IMR-90 (cell line): Measurements from ENCODE around the gene STX5. TPM values are rescaled to one million over a fixed set of nuclear protein-coding genes. Genes with fewer than 3 reads are reported as not detected.
A peak's percentile ranks its signal among the peaks of the same experiment; 100 is the strongest.

Experiments
- ATAC-seq: fragments of 200-7000 bp; cut with Tn5 transposase; 2 replicates; pipeline ENCODE4 v1.9.1; 2020; ENCODE audit warnings: low read depth, mild to moderate bottlenecking, moderate library complexity
- BruUV-seq: library from RNA; stranded (reverse); fragments of 400-500 nt; replicated peaks from 2 replicates; lab custom pipeline; 2021; lab: Mats Ljungman, UMichigan
- CTCF ChIA-PET: fragments of 300-600 bp; formaldehyde crosslinking; extraction: SDS; loops from one replicate; lab custom pipeline; 2021; ENCODE audit warnings: antibody characterized with exemption; lab: Yijun Ruan, JAX
- POLR2A ChIA-PET: fragments of 300-600 bp; sonication (Branson Sonifier 250); formaldehyde crosslinking; loops from one replicate; lab custom pipeline; 2022; ENCODE audit warnings: antibody characterized with exemption; ENCODE audit not compliant: unreplicated experiment; lab: Charles Lee
- DNase-seq: peaks from one replicate; pipeline ENCODE4 v3.0.0; 2013
- H2AFZ ChIP-seq: replicated peaks from 2 replicates; pipeline ENCODE3; 2013; ENCODE audit warnings: low read length, mild to moderate bottlenecking; ENCODE audit not compliant: poor library complexity
- H2AK5ac ChIP-seq: 2 replicates; pipeline ENCODE4 v1.6.1; 2013; ENCODE audit warnings: low read depth, low read length, inconsistent platforms
- H2AK9ac ChIP-seq: replicated peaks from 2 replicates; pipeline ENCODE3; 2013; ENCODE audit warnings: mild to moderate bottlenecking, low read depth, low read length, moderate library complexity; ENCODE audit not compliant: poor library complexity
- H2BK120ac ChIP-seq: 2 replicates; pipeline ENCODE4 v1.6.1; 2013; ENCODE audit warnings: low read depth, low read length, inconsistent platforms
- H2BK15ac ChIP-seq: 3 replicates; pipeline ENCODE4 v1.6.1; 2013; ENCODE audit warnings: low read depth, low read length, inconsistent platforms
- H2BK20ac ChIP-seq: 2 replicates; pipeline ENCODE4 v1.6.1; 2013; ENCODE audit warnings: low read depth, mild to moderate bottlenecking, inconsistent platforms, low read length, moderate library complexity
- H2BK5ac ChIP-seq: 2 replicates; pipeline ENCODE4 v1.6.1; 2013; ENCODE audit warnings: mild to moderate bottlenecking, low read depth, low read length, inconsistent platforms; ENCODE audit not compliant: poor library complexity, severe bottlenecking
- H3K14ac ChIP-seq: replicated peaks from 2 replicates; pipeline ENCODE4 v1.6.1; 2013; ENCODE audit warnings: low read depth, low read length, inconsistent platforms
- H3K18ac ChIP-seq: 2 replicates; pipeline ENCODE4 v1.6.1; 2013; ENCODE audit warnings: low read depth, low read length, control low read depth
- H3K23ac ChIP-seq: 2 replicates; pipeline ENCODE4 v1.6.1; 2013; ENCODE audit warnings: low read depth, low read length, inconsistent platforms
- H3K27ac ChIP-seq: 2 replicates; pipeline ENCODE4 v1.5.1; 2013; ENCODE audit warnings: mild to moderate bottlenecking, control low read depth, low read length; ENCODE audit not compliant: insufficient read depth
- H3K27me3 ChIP-seq: 2 replicates; pipeline ENCODE4 v1.6.1; 2013; ENCODE audit warnings: low read length; ENCODE audit not compliant: control insufficient read depth, insufficient read depth
- H3K36me3 ChIP-seq: 2 replicates; pipeline ENCODE4 v1.6.1; 2013; ENCODE audit warnings: low read length, mixed read lengths; ENCODE audit not compliant: control insufficient read depth, insufficient read depth
- H3K4ac ChIP-seq: 2 replicates; pipeline ENCODE4 v1.6.1; 2013; ENCODE audit warnings: low read depth, low read length, inconsistent platforms
- H3K4me1 ChIP-seq: 2 replicates; pipeline ENCODE4 v1.6.1; 2013; ENCODE audit warnings: low read length, mixed read lengths; ENCODE audit not compliant: control insufficient read depth, insufficient read depth
- H3K4me2 ChIP-seq: 2 replicates; pipeline ENCODE4 v1.6.1; 2013; ENCODE audit warnings: low read depth, mild to moderate bottlenecking, control low read depth, low read length, moderate library complexity
- H3K4me3 ChIP-seq: 2 replicates; pipeline ENCODE4 v1.5.1; 2013; ENCODE audit warnings: low read depth, mild to moderate bottlenecking, control low read depth, low read length, moderate library complexity; ENCODE audit not compliant: insufficient read depth
- H3K56ac ChIP-seq: 2 replicates; pipeline ENCODE4 v1.6.1; 2013; ENCODE audit warnings: low read length, inconsistent platforms; ENCODE audit not compliant: insufficient read depth; ENCODE audit errors: extremely low read depth
- H3K79me1 ChIP-seq, 2 experiments: 2 replicates each; pipeline ENCODE4 v1.6.1; 2013; ENCODE audit warnings: low read length in 2 of 2, inconsistent platforms in 1 of 2, low read depth in 1 of 2
- H3K9ac ChIP-seq: 2 replicates; pipeline ENCODE4 v1.6.1; 2013; ENCODE audit warnings: low read depth, low read length, control low read depth
- H3K9me1 ChIP-seq: 2 replicates; pipeline ENCODE4 v1.6.1; 2013; ENCODE audit warnings: low read length, inconsistent platforms; ENCODE audit not compliant: insufficient read depth
- H3K9me3 ChIP-seq: 2 replicates; pipeline ENCODE4 v1.6.1; 2013; ENCODE audit warnings: low read length; ENCODE audit not compliant: control insufficient read depth, insufficient read depth
- H4K20me1 ChIP-seq: 2 replicates; pipeline ENCODE4 v1.6.1; 2013; ENCODE audit warnings: low read length, inconsistent platforms; ENCODE audit not compliant: insufficient read depth
- H4K5ac ChIP-seq: 2 replicates; pipeline ENCODE4 v1.6.1; 2013; ENCODE audit warnings: mild to moderate bottlenecking, low read depth, low read length, control low read depth
- H4K8ac ChIP-seq, 2 experiments: 2 replicates each; pipeline ENCODE4 v1.6.1; 2013; ENCODE audit warnings: low read depth in 2 of 2, low read length in 2 of 2, control low read depth in 1 of 2, inconsistent platforms in 1 of 2
- H4K91ac ChIP-seq: 2 replicates; pipeline ENCODE4 v1.6.1; 2013; ENCODE audit warnings: low read depth, low read length, inconsistent platforms; ENCODE audit not compliant: insufficient read depth
- BHLHE40 ChIP-seq: fragments of 150-350 bp; IDR thresholded peaks from 2 replicates; pipeline ENCODE4 v1.6.1; 2016; ENCODE audit warnings: mild to moderate bottlenecking, low read depth, low read length
- CHD1 ChIP-seq: IDR thresholded peaks from 2 replicates; pipeline ENCODE4 v1.6.1; 2012; ENCODE audit warnings: low read depth, low read length, improper control_type of control experiment
- POLR2A ChIP-seq: IDR thresholded peaks from 2 replicates; pipeline ENCODE4 v1.6.1; 2012; ENCODE audit warnings: mild to moderate bottlenecking, low read depth, low read length
- RCOR1 ChIP-seq: IDR thresholded peaks from 2 replicates; pipeline ENCODE4 v1.6.1; 2012; ENCODE audit warnings: mild to moderate bottlenecking, low read length, improper control_type of control experiment; ENCODE audit not compliant: insufficient replicate concordance
- SMC3 ChIP-seq: fragments of 150-350 bp; IDR thresholded peaks from 2 replicates; pipeline ENCODE4 v1.6.1; 2016; ENCODE audit warnings: low read depth, mild to moderate bottlenecking, antibody characterized with exemption, low read length, moderate library complexity
- WGBS, 2 experiments: methylation state at CpG; one replicate each; pipeline versions ENCODE4 v1.1.5 to v1.1.7; 2013; ENCODE audit warnings: missing lambda C conversion rate in 2 of 2; ENCODE audit not compliant: insufficient read length in 1 of 2; ENCODE audit errors: extremely low coverage in 2 of 2; 5-methylcytosine and 5-hydroxymethylcytosine counted together
- dilution Hi-C: fragments of 300-500 bp; cut with HindIII; formaldehyde crosslinking; loops from one replicate; pipeline ENCODE4 v1.14.3; 2018; ENCODE audit warnings: low sequenced_read_pairs; ENCODE audit not compliant: unreplicated experiment
- in situ Hi-C: fragments of 300-500 bp; cut with MboI; formaldehyde crosslinking; loops from 3 replicates; pipeline ENCODE4 v1.14.3; 2019; ENCODE audit warnings: low sequenced_read_pairs, inconsistent platforms, mixed read lengths
- intact Hi-C: fragments of 100-400 bp; cut with micrococcal nuclease; formaldehyde crosslinking; loops from 2 replicates; pipeline ENCODE4 v1.10.0; 2022
- polyA plus RNA-seq, 3 experiments: library from polyadenylated mRNA; depleted of rRNA; stranded (reverse); fragments of >200 nt; gene quantifications; 2 replicates each; pipeline ENCODE4 v1.2.3, GENCODE V29; 2012; ENCODE audit warnings: low replicate concordance in 1 of 3
- total RNA-seq: library from RNA; depleted of rRNA; stranded (reverse); fragments of >200 nt; gene quantifications from 2 replicates; pipeline ENCODE4 v1.2.3, GENCODE V29; 2012
- TF ChIP-seq, protein P1 (sequence below): conservative IDR thresholded peaks from 2 replicates; pipeline ENCODE4 v1.5.1; 2012; ENCODE audit warnings: mild to moderate bottlenecking, low read depth, low read length, improper control_type of control experiment

The STX5 gene
- total and polyA plus RNA-seq, 2 of the 4 experiments (the other 2 are of a cell fraction) = 43.1 to 49.5 TPM

DNA sequence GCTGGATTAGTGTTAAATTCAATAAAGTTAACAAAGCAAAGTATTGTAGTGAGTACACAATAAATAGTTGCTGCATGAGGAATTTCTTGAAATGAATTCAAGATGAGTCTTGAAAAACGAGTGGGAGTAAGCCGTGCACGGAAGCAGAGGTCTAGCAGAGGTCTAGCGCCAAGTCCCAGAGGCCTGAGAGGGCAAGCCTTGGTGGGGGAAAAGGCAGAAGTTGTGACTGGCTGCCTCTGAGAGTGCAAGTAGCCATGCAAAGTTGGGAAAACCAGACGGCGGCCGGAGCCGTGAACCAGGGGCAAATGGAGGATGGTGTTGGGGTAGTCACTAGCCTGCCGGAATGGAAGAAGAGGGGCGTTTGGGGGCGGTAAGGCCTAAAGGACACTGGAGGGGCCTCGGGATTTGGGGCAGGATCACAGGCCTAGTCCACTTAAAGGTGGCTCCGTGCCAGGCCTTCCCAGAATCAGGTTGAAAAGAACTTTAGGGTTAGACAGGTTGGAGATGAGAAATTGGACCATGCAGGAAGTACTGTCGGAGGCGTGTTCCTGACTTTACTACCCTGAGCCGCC is 48.5 kb upstream of the STX5 start:
- CTCF ChIA-PET = interaction anchor here (1.7 to 1.9 kb wide), 3 partner anchors 17 to 94 kb away, joined by 6 to 7 read pairs (median 7); no protein-coding TSS in a partner anchor
- peaks cover 22% of the 10 kb centered on the region for H3K4me1 ChIP-seq
- H2BK20ac ChIP-seq = peak overlapping the region; percentile 87; the same call in 1 of the 2 replicates
- peak overlapping the region; percentile 85 for H3K56ac ChIP-seq
- H2BK120ac ChIP-seq = peak overlapping the region; percentile 94
- H3K27ac ChIP-seq = peak overlapping the region; percentile 98
- H3K79me1 ChIP-seq = peaks cover 16 to 53% of the 10 kb centered on the region in 2 experiments; a peak in 3 of 4 replicates
- peaks cover 32% of the 10 kb centered on the region for H3K36me3 ChIP-seq
- TF ChIP-seq SMC3 (no peak), POLR2A (no peak), CHD1 (no peak), RCOR1 (no peak), BHLHE40 (peak; percentile 45; the same call in 1 of the 2 replicates)
- TF ChIP-seq, protein P1, sequence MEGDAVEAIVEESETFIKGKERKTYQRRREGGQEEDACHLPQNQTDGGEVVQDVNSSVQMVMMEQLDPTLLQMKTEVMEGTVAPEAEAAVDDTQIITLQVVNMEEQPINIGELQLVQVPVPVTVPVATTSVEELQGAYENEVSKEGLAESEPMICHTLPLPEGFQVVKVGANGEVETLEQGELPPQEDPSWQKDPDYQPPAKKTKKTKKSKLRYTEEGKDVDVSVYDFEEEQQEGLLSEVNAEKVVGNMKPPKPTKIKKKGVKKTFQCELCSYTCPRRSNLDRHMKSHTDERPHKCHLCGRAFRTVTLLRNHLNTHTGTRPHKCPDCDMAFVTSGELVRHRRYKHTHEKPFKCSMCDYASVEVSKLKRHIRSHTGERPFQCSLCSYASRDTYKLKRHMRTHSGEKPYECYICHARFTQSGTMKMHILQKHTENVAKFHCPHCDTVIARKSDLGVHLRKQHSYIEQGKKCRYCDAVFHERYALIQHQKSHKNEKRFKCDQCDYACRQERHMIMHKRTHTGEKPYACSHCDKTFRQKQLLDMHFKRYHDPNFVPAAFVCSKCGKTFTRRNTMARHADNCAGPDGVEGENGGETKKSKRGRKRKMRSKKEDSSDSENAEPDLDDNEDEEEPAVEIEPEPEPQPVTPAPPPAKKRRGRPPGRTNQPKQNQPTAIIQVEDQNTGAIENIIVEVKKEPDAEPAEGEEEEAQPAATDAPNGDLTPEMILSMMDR = no peak
- peak overlapping the region; percentile 86 for H4K91ac ChIP-seq
- no TSS peak for BruUV-seq
- H3K4ac ChIP-seq = peak overlapping the region; percentile 92
- H3K14ac ChIP-seq = peak overlapping the region; percentile 94
- peak overlapping the region; percentile 70 for H3K18ac ChIP-seq
- peak overlapping the region; percentile 86 for H3K4me2 ChIP-seq
- H4K20me1 ChIP-seq = peaks cover 35% of the 10 kb centered on the region
- peak overlapping the region; percentile 57 for H2AK5ac ChIP-seq
- intact Hi-C loops (loop anchor here (5.0 kb wide), 1 partner anchor 93 kb away; the partner anchor contains the start of gene TMEM179B), dilution Hi-C loops (no loop called here), in situ Hi-C loops (loop anchor here (25.0 kb wide), 1 partner anchor 782 kb away; the partner anchor contains the start of gene ATL3)
- peak; percentile 54 for ATAC-seq
- peak overlapping the region; percentile 79 for H2AFZ ChIP-seq
- POLR2A ChIA-PET = no interaction called here
- WGBS, 2 experiments = 2% methylated on average over 9 of the region's 16 CpGs; no CpG with 5 or more reads in 1 of the 2 experiments
- peak overlapping the region; percentile 38 for H4K5ac ChIP-seq
- peak overlapping the region; percentile 92 for H3K4me3 ChIP-seq
- H3K9me3 ChIP-seq = no peaks in the 10 kb centered on the region
- peak overlapping the region; percentile 92 for H3K23ac ChIP-seq
- H3K9me1 ChIP-seq = peaks cover 9% of the 10 kb centered on the region; the same call in 1 of the 2 replicates
- H3K27me3 ChIP-seq = no peaks in the 10 kb centered on the region
- peak overlapping the region; percentile 83 to 100 for H4K8ac ChIP-seq
- peak overlapping the region; percentile 88; the same call in 2 of the 3 replicates for H2BK15ac ChIP-seq
- H2AK9ac ChIP-seq = peak overlapping the region; percentile 87
- H2BK5ac ChIP-seq = peak overlapping the region; percentile 85
- H3K9ac ChIP-seq = peak overlapping the region; percentile 69
- DNase-seq = peak; percentile 88
